SJCRH30 (cell line): ENCODE results near the gene CDK9. TPM values are rescaled to one million over a fixed set of nuclear protein-coding genes. Genes with fewer than 3 reads are reported as not detected.
A peak's percentile ranks its signal among the peaks of the same experiment; 100 is the strongest.

Source experiments
- DNase-seq, 2 experiments: peaks; one replicate each; pipeline ENCODE4 v3.0.0-alpha.2; 2015 to 2020
- H3K27ac ChIP-seq: fragments of 250-450 bp; sonication (Bioruptor Pico); 2 replicates; pipeline ENCODE4 v1.5.1; 2020; ENCODE audit warnings: mild to moderate bottlenecking, moderate library complexity
- H3K27me3 ChIP-seq: fragments of 250-450 bp; sonication (Bioruptor Pico); 2 replicates; pipeline ENCODE4 v1.5.1; 2020; ENCODE audit warnings: mild to moderate bottlenecking, moderate library complexity
- H3K36me3 ChIP-seq: fragments of 250-450 bp; sonication (Bioruptor Pico); 2 replicates; pipeline ENCODE4 v1.5.1; 2020; ENCODE audit warnings: mild to moderate bottlenecking, moderate library complexity
- H3K4me1 ChIP-seq: fragments of 250-450 bp; sonication (Bioruptor Pico); 2 replicates; pipeline ENCODE4 v1.5.1; 2020; ENCODE audit warnings: mild to moderate bottlenecking, moderate library complexity
- H3K4me3 ChIP-seq: fragments of 250-450 bp; sonication (Bioruptor Pico); 2 replicates; pipeline ENCODE4 v1.5.1; 2020; ENCODE audit warnings: mild to moderate bottlenecking, moderate library complexity
- H3K9me3 ChIP-seq: fragments of 250-450 bp; sonication (Bioruptor Pico); replicated peaks from 2 replicates; pipeline ENCODE4 v1.5.1; 2020; ENCODE audit warnings: mild to moderate bottlenecking, moderate library complexity
- total RNA-seq: library from RNA; depleted of rRNA; stranded (reverse); fragments of >200 nt; shearing (Covaris generic); gene quantifications from 2 replicates; pipeline ENCODE4 v1.2.3, GENCODE V29; 2014

The CDK9 gene
- total RNA-seq, 1 experiment from 2014 or later: 21.8 TPM

DNA sequence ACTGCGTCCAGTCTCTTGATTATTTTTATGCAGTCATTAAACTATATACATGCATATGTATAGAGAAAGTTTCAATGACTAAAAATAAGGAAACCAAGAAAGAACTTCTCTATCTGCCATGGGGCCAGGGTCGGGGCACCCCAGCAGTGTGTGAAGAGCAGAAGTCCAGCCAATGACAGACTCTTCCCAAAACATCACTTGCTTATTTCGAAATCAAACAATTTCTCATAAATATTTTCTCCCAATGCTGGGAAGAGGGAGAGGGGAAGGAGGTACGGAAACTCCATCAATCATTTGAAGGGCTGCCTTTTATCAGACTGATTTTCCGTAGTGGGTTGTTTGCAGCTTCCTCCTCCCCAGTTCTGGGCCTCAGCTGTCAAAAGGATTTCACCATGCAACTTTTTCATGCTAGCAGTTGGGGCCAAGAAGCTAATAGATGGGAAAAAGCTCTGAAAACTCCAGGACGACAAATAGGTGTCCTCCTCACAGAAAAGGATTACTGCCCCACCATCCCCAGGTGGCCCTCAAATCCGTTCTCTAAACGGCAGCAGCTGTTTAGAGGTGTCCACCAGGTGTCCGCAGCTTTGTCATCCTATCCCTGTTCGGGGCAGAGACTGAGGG lies 16.2 kb downstream of the CDK9 start:
- H3K36me3 ChIP-seq: no peaks in the 10 kb centered on the region
- H3K4me1 ChIP-seq: peaks cover 12% of the 10 kb centered on the region
- H3K27ac ChIP-seq: no peak overlapping the region
- no peaks in the 10 kb centered on the region for H3K27me3 ChIP-seq
- DNase-seq: no peak
- peak overlapping the region; percentile 89 for H3K4me3 ChIP-seq
- H3K9me3 ChIP-seq: no peaks in the 10 kb centered on the region

DNA sequence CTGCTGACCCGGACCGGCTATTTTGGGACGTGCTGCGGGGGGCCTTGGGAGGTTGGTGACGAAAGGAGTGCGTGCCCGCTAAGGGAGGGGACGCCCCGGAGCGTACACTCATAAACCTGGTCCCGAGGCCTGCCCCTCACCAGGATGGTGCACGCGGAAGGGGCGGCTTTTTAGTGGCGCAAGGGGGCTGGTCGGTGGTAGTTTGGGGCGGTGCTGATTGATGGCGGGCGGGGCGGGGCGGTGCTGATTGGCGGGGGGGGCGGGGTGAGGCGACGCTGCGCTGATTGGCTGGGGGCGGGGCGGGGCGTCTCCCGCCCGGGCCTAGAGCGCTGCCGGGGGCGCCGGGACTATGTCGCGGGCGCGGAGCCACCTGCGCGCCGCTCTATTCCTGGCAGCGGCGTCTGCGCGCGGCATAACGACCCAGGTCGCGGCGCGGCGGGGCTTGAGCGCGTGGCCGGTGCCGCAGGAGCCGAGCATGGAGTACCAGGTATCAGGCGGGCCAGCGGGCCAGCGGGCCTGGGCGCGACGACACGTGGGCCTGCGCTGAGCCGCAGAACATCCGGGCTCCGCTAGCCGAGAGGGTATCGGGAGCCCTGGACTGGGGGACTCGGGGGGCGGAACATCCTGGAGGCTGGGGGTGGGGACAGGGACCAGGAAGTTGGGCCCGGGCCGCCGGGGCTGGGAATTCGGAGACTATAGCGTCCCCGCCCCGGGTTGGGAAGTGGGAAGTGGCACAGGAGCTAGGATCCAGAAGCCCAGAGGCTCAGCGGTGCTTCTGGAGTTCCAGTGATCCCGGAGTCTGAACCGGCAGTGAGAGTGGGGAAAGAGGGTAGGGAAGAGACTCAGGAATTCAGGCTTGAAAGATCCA lies 17.0 kb downstream of the CDK9 start, which contains the start of gene FPGS:
Gene FPGS (plus strand): TSS at position 307 of the 868 bp plus-strand sequence. CDS start 43 bp downstream, at position 350.
- peak; percentile 95 for DNase-seq
- peaks cover 12% of the 10 kb centered on the region for H3K4me1 ChIP-seq
- peak within 1 kb of the TSS; percentile 89 for H3K4me3 ChIP-seq
- H3K27me3 ChIP-seq: no peaks in the 10 kb centered on the region
- no peaks in the 10 kb centered on the region for H3K9me3 ChIP-seq
- peak within 1 kb of the TSS; percentile 68 for H3K27ac ChIP-seq
- no peaks in the 10 kb centered on the region for H3K36me3 ChIP-seq

DNA sequence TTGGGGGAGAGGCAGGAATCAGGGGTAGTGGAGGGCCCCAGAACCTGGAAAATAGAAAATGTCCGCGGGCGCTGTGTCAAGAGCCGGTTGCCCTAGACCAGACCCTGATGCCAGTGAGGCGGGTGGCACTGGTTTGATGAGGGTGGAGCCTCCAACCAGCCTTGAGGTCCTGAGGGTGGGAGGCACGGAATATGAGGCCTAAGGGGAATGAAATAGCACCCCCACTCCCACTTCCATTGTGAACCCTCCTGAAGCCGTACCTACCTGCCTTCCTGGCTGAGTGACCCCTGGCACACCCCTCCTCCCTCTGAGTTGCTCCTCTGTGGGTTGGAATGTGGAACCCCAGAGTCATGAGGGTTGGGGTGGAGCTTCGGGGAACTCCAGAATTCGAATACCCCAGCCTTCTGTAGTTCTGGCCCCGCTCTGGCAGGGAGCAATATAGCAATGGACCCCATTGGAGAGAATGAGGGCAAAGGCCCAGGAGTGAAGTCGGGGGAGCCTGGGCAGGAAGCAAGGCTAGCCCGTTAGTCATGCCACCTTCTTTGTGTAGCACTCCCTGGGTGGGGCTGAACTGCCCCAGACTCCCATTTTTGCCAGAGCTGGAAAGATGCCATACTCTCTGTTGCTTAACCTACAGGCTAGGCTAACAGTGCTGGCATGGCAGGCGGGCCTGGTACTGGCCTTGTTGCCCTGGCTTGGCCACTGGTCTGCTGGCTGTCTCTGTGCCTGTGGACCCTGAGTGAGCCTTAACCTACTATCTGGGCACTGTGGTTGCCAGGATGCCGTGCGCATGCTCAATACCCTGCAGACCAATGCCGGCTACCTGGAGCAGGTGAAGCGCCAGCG lies 17.9 kb downstream of the CDK9 start:
- H3K4me3 ChIP-seq: peak overlapping the region; percentile 89
- no peaks in the 10 kb centered on the region for H3K36me3 ChIP-seq
- peak overlapping the region; percentile 68 for H3K27ac ChIP-seq
- no peaks in the 10 kb centered on the region for H3K9me3 ChIP-seq
- H3K27me3 ChIP-seq: no peaks in the 10 kb centered on the region
- no peak for DNase-seq
- peaks cover 12% of the 10 kb centered on the region for H3K4me1 ChIP-seq

DNA sequence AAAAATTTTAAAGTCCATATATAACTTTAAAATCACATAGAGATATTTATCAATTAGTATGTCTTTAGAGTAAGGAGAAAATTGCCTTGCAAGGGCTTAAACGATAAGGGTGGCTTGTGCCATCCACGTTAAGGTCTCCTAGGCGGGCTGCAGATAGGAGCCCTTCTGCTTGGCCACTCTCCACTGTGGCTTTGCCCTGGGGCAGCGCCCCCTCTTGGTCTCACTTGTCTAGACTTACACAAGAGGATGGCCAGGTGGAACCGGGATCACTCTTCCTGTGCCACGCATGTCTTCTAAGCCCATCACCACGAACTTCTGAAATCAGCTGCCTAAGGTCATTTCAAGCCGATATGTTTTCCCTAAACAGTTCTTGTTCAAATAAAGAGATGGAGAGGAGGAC lies 19.8 kb downstream of the CDK9 start:
- Histone ChIP-seq H3K4me1 (peaks cover 12% of the 10 kb centered on the region), H3K36me3 (peaks cover 4% of the 10 kb centered on the region; the same call in 1 of the 2 replicates), H3K4me3 (no peak overlapping the region), H3K9me3 (no peaks in the 10 kb centered on the region), H3K27me3 (no peaks in the 10 kb centered on the region), H3K27ac (no peak overlapping the region)
- DNase-seq: peak in 1 of 2 experiments; percentile 47

DNA sequence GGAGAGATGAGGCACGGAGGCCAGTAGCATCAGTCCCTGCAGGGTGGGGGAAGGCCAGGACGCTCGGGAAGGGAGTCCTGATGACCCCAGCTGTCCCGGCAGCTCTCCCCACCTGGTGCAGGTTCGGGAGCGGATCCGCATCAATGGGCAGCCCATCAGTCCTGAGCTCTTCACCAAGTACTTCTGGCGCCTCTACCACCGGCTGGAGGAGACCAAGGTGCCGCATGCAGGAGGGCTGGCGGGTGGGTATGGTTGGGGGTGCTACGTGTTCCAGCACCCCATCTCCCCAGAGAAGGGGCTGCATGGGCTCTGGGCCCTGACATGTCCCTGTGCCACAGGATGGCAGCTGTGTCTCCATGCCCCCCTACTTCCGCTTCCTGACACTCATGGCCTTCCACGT lies 21.0 kb downstream of the CDK9 start:
- Histone ChIP-seq H3K4me1 (peaks cover 11% of the 10 kb centered on the region), H3K36me3 (peaks cover 4% of the 10 kb centered on the region; the same call in 1 of the 2 replicates), H3K27me3 (no peaks in the 10 kb centered on the region), H3K27ac (no peak overlapping the region), H3K9me3 (no peaks in the 10 kb centered on the region), H3K4me3 (no peak overlapping the region)
- DNase-seq: no peak

DNA sequence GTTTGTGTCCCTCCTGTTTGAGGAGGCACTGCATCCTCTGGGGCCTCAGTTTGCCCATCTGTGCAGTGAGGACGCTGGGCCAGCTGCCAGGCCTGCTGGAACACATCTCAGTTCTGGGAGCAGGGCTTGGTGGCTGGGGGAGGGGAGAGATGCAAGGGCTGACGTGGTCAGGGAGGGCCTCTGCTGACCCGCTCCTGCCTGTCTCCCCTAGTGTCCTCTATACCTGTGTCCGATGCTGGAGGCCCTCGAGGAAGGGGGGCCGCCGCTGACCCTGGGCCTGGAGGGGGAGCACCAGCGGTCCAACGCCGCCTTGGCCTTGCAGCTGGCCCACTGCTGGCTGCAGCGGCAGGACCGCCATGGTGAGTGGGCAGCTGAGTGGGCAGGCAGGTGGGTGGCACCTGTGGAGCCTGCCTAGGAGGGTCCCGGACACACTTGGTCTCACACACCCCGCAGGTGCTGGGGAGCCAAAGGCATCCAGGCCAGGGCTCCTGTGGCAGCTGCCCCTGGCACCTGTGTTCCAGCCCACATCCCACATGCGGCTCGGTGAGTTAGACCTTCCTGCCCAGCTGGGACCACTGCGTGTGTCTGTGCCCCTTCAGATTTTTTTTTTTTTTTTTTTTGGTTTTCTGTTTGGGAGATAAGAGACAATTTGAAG lies 22.6 kb downstream of the CDK9 start:
- peaks cover 9% of the 10 kb centered on the region for H3K36me3 ChIP-seq
- H3K27me3 ChIP-seq: no peaks in the 10 kb centered on the region
- no peak overlapping the region for H3K27ac ChIP-seq
- no peak for DNase-seq
- peaks cover 5% of the 10 kb centered on the region; the same call in 1 of the 2 replicates for H3K4me1 ChIP-seq
- H3K4me3 ChIP-seq: no peak overlapping the region
- no peaks in the 10 kb centered on the region for H3K9me3 ChIP-seq

DNA sequence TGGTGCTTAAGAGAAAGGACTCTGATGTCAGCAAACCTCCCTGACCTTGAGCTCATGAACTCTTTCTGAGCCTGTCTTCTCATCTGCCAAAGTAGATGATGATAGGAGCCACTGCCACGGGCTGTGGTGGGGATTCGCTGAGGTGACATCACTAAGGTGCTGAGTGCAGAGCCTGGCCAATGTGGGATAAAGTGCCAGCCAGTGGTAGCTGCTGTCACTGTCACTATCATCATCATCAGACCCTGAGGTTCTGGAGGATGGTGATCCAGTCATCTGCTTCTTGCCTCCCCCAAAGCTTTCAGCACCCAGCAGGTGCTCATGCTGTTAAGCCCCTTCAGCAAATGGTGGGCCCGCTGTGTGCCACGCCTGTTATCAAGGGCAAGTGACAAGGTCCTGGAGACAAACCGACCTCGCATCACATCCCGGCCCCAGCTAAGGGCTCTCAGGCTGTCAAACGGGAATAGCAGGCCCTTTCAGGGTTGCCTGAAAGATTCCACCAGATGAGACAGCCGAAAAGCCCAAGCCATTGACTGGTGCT lies 23.2 kb downstream of the CDK9 start:
- H3K4me3 ChIP-seq: no peak overlapping the region
- no peaks in the 10 kb centered on the region for H3K27me3 ChIP-seq
- H3K4me1 ChIP-seq: peaks cover under 1% of the 10 kb centered on the region; the same call in 1 of the 2 replicates
- no peaks in the 10 kb centered on the region for H3K9me3 ChIP-seq
- H3K27ac ChIP-seq: no peak overlapping the region
- peaks cover 15% of the 10 kb centered on the region for H3K36me3 ChIP-seq
- no peak for DNase-seq

DNA sequence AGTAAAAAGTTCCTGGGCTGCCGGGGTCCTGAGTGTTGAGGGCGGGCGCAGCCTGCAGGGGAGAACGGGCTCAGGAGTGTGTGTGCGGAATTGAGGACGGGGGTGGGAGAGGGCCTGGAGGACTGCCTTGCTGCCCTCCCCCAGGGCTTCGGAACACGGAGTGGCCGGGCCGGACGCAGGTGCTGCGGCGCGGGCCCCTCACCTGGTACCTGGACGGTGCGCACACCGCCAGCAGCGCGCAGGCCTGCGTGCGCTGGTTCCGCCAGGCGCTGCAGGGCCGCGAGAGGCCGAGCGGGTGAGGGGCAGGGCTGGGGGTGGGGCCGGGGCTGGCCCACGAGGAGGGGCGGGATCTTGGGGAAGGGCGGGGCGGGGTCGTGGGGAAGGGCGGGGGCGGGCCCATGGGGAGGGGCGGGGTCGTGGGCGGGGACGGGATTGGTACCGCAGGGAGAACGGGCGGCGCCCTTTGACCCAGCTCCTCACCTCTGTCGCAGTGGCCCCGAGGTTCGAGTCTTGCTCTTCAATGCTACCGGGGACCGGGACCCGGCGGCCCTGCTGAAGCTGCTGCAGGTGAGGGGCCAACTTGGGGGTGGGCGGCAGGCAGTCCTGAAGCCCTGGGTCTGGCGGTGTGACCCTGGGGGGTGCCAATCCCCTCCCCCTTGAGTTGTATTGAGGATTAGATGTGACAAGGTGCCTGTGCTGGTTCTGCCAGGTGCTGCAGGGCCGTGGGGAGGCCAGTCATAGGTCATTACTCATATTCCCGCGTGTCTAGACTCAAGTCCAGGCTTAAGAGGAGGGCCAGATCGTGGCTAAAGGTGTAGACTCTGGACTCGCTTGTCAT lies 23.9 kb downstream of the CDK9 start:
- no peak overlapping the region for H3K4me3 ChIP-seq
- no peaks in the 10 kb centered on the region for H3K4me1 ChIP-seq
- H3K27me3 ChIP-seq: no peaks in the 10 kb centered on the region
- H3K9me3 ChIP-seq: no peaks in the 10 kb centered on the region
- H3K36me3 ChIP-seq: peaks cover 18% of the 10 kb centered on the region
- no peak overlapping the region for H3K27ac ChIP-seq
- DNase-seq: no peak

DNA sequence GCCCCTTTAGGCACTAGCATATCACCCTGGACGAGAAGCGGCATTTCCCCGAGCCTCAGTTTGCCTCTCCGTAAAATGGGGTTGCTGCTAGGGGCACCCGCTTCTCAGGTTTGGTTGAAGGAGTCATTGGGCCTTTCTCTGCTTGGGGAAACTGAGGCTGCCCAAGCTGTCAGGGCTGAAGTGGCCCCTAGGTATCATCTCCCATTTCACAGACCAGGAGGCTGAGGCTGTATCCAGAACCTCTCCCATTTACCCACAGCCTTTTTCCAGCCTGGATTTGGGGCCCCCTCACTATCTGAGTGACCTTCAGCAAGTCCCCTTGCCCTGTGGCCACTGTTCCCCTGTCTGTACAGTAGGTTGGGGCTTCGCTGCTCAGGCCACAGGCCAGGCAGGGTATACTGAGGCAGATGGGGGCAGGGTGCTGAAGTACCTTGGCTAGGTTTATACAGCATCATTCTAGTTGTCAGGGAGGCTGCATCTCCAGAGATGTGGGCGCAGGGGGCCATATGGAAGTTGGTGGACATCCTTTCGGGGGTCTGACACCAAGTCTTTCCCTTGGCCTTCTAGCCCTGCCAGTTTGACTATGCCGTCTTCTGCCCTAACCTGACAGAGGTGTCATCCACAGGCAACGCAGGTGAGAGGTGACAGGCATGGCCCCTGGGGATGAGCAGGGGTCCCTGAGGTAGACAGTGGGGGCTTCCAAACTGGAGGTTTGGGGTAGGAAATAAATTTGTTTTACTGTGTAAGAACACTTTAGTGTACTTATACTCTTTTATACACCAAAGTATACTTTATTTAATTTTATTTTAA lies 24.7 kb downstream of the CDK9 start:
- H3K27ac ChIP-seq: no peak overlapping the region
- no peaks in the 10 kb centered on the region for H3K9me3 ChIP-seq
- H3K4me3 ChIP-seq: no peak overlapping the region
- DNase-seq: no peak
- H3K4me1 ChIP-seq: no peaks in the 10 kb centered on the region
- peaks cover 21% of the 10 kb centered on the region for H3K36me3 ChIP-seq
- no peaks in the 10 kb centered on the region for H3K27me3 ChIP-seq

DNA sequence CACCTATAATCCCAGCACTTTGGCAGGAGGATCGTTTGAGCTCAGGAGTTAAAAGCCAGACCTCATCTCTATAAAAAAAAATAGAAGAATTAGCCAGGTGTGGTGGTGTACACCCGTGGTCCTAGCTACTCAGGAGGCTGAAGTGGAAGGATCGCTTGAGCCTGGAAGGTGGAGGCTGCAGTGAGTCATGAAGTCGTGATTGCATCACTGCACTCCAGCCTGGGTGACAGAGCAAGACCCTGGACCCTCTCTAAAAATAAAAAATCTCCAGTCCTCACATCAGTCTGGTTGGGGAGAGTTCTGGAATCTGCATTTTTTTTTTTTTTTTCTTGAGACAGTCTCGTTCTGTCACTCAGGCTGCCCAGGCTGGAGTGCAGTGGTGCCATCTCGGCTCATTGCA lies 26.2 kb downstream of the CDK9 start:
- Histone ChIP-seq H3K4me3 (no peak overlapping the region), H3K36me3 (peaks cover 25% of the 10 kb centered on the region), H3K27ac (no peak overlapping the region), H3K9me3 (no peaks in the 10 kb centered on the region), H3K27me3 (no peaks in the 10 kb centered on the region), H3K4me1 (no peaks in the 10 kb centered on the region)
- DNase-seq: no peak

DNA sequence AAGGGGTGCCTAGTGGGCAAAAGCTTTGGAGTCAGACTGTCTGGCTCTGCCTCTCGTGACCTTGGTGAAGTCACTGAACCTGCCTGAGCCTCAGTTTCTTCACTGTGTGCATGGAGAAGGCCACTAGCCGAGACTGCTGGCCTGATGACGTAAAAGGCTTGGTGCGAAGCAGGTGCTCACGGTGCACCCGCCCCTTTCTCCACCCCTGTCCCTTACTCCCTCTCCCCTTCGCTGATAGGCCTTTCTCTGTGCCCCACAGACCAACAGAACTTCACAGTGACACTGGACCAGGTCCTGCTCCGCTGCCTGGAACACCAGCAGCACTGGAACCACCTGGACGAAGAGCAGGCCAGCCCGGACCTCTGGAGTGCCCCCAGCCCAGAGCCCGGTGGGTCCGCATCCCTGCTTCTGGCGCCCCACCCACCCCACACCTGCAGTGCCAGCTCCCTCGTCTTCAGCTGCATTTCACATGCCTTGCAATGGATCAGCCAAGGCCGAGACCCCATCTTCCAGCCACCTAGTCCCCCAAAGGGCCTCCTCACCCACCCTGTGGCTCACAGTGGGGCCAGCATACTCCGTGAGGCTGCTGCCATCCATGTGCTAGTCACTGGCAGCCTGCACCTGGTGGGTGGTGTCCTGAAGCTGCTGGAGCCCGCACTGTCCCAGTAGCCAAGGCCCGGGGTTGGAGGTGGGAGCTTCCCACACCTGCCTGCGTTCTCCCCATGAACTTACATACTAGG lies 27.3 kb downstream of the CDK9 start:
- Histone ChIP-seq H3K4me1 (peaks cover 9% of the 10 kb centered on the region), H3K27ac (no peak overlapping the region), H3K36me3 (peaks cover 25% of the 10 kb centered on the region), H3K27me3 (no peaks in the 10 kb centered on the region), H3K4me3 (no peak overlapping the region), H3K9me3 (no peaks in the 10 kb centered on the region)
- DNase-seq: no peak

DNA sequence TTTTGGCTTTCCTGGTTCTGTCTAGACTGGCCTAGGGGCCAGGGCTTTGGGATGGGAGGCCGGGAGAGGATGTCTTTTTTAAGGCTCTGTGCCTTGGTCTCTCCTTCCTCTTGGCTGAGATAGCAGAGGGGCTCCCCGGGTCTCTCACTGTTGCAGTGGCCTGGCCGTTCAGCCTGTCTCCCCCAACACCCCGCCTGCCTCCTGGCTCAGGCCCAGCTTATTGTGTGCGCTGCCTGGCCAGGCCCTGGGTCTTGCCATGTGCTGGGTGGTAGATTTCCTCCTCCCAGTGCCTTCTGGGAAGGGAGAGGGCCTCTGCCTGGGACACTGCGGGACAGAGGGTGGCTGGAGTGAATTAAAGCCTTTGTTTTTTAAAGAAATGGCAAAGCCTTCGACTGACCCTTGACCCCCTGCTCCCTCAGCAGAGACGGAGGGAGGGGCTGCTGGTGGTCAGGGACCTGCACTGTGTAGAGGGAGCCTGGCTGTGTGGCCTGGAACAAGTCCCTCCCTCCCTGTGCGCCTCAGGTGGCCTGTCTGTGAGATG lies 27.9 kb downstream of the CDK9 start:
- peaks cover 25% of the 10 kb centered on the region for H3K36me3 ChIP-seq
- H3K4me1 ChIP-seq: peaks cover 14% of the 10 kb centered on the region
- H3K27me3 ChIP-seq: no peaks in the 10 kb centered on the region
- no peak for DNase-seq
- H3K27ac ChIP-seq: no peak overlapping the region
- H3K4me3 ChIP-seq: no peak overlapping the region
- H3K9me3 ChIP-seq: no peaks in the 10 kb centered on the region
